Placental pericyte (primary cell): ENCODE data around the gene ATP5F1E. TPM values are rescaled to one million over a fixed set of nuclear protein-coding genes. Genes with fewer than 3 reads are reported as not detected.

Experiments used
- total RNA-seq: library from RNA; depleted of rRNA; stranded (reverse); fragments of >200 nt; gene quantifications from 2 replicates; pipeline ENCODE4 v1.2.3, GENCODE V29; 2012

The ATP5F1E gene
- 16.6 and 18.3 TPM in 2 replicates for total RNA-seq

DNA sequence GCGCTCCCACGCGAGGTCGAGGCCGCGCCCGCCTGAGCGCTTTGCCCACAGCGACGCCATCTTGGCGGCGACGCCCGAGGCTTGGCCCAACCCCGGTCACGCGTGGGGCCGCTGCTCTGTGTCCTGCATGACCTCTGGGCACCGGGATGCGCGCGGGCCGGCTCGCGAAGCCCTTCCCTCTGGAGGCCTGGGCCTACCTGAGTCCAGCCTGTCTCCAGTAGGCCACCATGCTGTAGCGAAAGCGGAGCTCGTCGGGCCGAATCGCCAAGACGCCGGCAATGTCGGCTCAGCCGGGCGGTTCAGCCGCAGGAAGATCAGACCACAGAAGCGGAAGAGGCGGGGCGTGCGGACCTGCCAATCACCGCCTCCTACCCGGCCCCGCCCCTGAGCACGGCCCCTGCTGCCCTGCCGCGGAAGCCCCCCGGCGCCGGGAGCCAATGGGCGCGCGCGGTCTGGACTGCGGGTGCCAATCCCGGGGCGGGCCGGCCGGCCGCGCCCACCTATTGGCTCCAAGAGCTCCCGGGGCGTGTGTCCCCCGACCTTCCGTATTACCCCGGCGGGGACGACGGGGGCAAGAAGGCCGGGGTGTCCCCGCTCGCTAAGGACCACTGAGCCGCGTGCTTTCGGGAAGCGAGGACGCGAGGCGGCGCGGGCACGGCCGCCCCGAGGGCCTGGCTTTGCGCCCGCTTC lies at the start of gene ATP5F1E:
Gene ATP5F1E (minus strand): TSS at position 313 of the 690 bp plus-strand sequence. CDS start 84 bp downstream, at position 229.

DNA sequence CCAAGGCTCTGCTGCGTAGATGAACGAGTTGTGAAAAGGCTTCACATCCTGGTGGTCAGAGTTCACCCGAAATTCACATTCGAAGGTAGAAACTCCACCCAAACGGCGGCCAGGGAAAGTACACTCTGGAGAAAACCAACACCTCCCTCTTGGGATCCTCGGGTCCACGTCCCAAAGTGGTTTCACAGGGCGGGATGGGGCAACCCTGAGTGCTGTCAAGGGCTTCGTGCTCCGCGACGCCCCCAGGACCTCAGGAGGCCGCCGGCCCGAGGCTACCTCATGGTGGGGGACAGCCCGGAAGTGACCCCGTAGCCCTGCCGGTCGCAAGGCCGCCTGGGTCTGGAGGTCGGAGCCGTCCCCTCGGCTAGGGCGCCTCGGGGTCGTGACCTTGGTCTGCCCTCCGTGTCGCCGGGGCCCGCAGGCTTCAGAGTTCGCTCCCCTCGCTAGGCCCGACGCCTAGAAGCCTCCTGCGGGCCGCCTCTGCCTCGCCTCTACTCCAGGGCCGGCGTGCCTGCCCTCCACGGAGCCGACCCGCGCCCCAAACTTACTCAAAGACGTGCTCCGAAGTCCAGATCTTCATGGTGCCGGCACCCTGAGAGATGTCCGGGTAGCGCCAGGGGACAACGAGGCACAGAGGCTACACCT lies 10.1 kb upstream of the ATP5F1E start, which contains the start of gene PRELID3B:
Gene PRELID3B (minus strand): TSS at position 636 of the 645 bp plus-strand sequence. CDS start 56 bp downstream, at position 580.

DNA sequence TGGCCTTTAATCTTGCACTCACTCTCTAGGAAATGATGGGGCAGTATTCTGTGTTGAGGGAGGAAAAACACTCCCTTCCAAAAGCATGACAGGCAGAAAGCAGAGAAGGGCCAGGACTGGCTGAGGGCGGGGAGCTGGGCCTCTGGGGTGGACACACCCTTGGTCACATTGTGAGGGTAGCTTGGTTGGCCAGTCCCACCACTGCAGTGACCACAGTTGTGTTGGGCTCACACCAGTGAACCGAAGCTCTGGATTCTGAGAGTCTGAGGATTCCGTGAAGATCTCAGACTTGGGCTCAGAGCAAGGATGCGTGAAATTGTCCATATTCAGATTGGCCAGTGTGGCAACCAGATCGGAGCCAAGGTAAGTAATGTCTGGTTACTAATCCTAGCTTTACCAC lies 12.9 kb downstream of the ATP5F1E start, which contains the start of gene TUBB1:
Gene TUBB1 (plus strand): TSS at position 213 of the 400 bp plus-strand sequence. CDS start 94 bp downstream, at position 307.

DNA sequence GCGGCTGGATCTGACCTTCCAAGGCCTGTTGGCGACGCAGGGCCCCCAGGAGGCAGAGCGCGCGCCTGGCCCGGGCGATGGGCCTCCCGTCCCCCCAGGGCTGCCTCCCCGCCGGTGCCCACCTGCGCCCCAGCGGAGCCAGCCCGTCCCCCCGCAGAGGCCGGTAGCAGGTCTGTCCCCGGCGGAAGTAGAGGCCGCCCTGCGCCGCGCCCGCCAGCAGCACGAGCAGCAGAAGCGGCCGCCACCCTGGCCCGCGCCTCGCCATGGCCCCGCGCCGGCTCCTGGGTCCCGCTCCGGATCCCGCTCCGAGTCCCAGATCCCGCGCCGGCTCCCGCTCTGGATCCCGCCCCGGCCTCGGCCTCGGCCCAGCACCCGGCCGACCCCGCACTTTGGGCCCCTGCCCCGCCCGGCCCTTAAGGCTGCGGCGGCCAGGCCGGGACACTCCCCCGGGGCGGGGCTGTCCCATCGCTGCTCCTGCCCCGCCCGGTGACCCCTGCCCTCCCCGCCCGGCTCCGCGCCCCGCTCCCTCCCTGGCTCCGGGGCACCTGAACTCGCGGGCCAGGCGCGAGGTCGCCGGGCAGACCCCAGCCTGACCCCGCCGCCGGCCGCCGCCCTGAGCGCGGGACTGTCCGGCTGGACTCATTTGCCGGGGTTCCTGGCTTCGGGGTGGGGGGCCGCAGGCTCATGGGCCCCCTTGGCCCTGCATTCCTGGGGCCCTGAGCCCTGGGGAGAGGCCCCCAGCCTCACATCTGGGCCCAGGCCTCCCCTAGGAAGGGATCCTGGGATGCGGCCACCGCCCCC lies 25.1 kb downstream of the ATP5F1E start, which contains the start of gene CTSZ:
Gene CTSZ (minus strand): TSS at position 391 of the 801 bp plus-strand sequence. CDS start 126 bp downstream, at position 265.

DNA sequence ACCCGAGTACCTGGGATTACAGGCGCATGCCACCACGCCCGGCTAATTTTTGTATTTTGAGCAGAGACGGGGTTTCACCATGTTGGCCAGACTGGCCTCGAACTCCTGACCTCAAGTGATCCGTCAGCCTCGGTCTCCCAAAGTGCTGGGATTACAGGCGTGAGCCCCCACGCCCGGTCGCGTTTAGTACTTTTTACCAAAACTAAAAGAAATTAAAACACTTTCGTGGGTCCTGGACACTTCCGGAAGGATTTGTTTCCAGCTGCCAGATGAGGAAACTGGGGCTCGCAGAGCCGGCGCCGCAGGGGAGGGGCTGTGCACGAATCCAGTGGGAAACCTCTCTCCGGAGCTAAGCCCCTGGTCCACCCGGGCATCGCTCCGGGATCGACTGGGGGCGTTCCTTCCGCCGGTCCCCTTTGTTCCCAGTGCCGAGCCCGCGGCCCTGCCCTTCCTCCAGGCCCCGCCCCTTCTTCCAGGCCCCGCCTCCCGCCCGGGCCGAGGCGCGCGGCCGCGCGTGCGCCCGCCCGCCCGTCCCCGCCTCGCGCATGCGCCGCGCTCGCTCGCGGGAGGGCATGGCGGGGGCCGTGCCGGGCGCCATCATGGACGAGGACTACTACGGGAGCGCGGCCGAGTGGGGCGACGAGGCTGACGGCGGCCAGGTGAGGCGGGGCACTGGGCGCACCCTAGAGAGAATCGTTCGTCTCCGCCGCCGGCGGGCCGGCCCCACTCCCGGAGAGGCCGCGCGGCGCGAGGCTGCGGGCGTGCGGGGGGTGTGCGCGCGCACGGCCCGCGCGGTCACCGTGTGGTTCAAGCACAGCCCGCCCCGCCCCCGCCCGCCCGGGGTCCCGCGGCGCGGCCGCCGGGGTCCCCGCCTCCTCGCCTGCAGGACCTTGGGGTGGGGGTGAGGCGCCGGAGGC lies 51.2 kb downstream of the ATP5F1E start, which contains the start of gene NELFCD:
Gene NELFCD (plus strand): TSS at position 546 of the 917 bp plus-strand sequence. CDS start 54 bp downstream, at position 600.

Other genes with a start within 250 kb of the ATP5F1E start
- 0.44 and 1.0 TPM in 2 replicates for gene GNAS-AS1, start 181.4 kb downstream of the ATP5F1E start, total RNA-seq
- 357 and 892 TPM in 2 replicates for gene GNAS, start 179.6 kb downstream of the ATP5F1E start, total RNA-seq
- gene NELFCD, start 51.1 kb downstream of the ATP5F1E start, total RNA-seq: 51.9 and 66.9 TPM in 2 replicates
- gene CTSZ, start 25.1 kb downstream of the ATP5F1E start, total RNA-seq: 134 and 156 TPM in 2 replicates
- not detected in 2 replicates for gene TUBB1, start 12.9 kb downstream of the ATP5F1E start, total RNA-seq
- gene PRELID3B, start 10.5 kb upstream of the ATP5F1E start, total RNA-seq: 80.6 and 84.9 TPM in 2 replicates
- not detected in 2 replicates for gene ZNF831, start 131.5 kb upstream of the ATP5F1E start, total RNA-seq